PC-9 (cell line): ENCODE measurements around the gene MANBA. TPM values are rescaled to one million over a fixed set of nuclear protein-coding genes. Genes with fewer than 3 reads are reported as not detected.

Source experiments
- BruUV-seq: library from RNA; stranded (reverse); fragments of 400-500 nt; replicated peaks from 2 replicates; lab custom pipeline; 2021; lab: Mats Ljungman, UMichigan
- CTCF ChIA-PET: fragments of 300-600 bp; sonication (Branson Sonifier 250); formaldehyde crosslinking; loops from one replicate; lab custom pipeline; 2022; ENCODE audit warnings: antibody characterized with exemption; lab: Charles Lee
- POLR2A ChIA-PET: fragments of 300-600 bp; sonication (Branson Sonifier 250); formaldehyde crosslinking; loops from one replicate; lab custom pipeline; 2022; ENCODE audit warnings: antibody characterized with exemption; ENCODE audit not compliant: unreplicated experiment; lab: Charles Lee
- DNase-seq, 2 experiments: peaks; one replicate each; pipeline versions ENCODE4 v3.0.0 to v3.0.0-alpha.2; 2015 to 2022; ENCODE audit warnings: mixed read lengths in 1 of 2
- H2AFZ ChIP-seq: fragments of 200-600 bp; sonication (generic); 2 replicates; pipeline ENCODE4 v1.8.1; 2017; ENCODE audit warnings: antibody characterized with exemption
- H3F3A ChIP-seq: fragments of 200-600 bp; sonication (generic); 2 replicates; pipeline ENCODE4 v1.8.1; 2017; ENCODE audit warnings: antibody characterized with exemption, mild to moderate bottlenecking, low read depth; ENCODE audit not compliant: insufficient read depth
- H3K27ac ChIP-seq: fragments of 200-600 bp; sonication (generic); 2 replicates; pipeline ENCODE4 v1.6.1; 2016; ENCODE audit warnings: mixed run types
- H3K27me3 ChIP-seq: fragments of 200-600 bp; sonication (generic); 2 replicates; pipeline ENCODE4 v1.6.1; 2016; ENCODE audit warnings: low read depth, mixed run types; ENCODE audit not compliant: insufficient read depth
- H3K36me3 ChIP-seq: fragments of 200-600 bp; sonication (generic); 2 replicates; pipeline ENCODE4 v1.6.1; 2016; ENCODE audit warnings: low read depth, mixed run types
- H3K4me1 ChIP-seq: fragments of 200-600 bp; sonication (generic); replicated peaks from 2 replicates; pipeline ENCODE4 v1.6.1; 2016; ENCODE audit warnings: mixed run types; ENCODE audit not compliant: insufficient read depth
- H3K4me2 ChIP-seq: fragments of 200-600 bp; sonication (generic); 2 replicates; pipeline ENCODE4 v1.6.1; 2017; ENCODE audit warnings: mixed run types
- H3K4me3 ChIP-seq: fragments of 200-600 bp; sonication (generic); 2 replicates; pipeline ENCODE4 v1.6.1; 2016; ENCODE audit warnings: mixed run types
- H3K79me2 ChIP-seq: fragments of 200-600 bp; sonication (generic); 2 replicates; pipeline ENCODE4 v1.6.1; 2017; ENCODE audit warnings: low read depth, mixed run types
- H3K9me2 ChIP-seq: fragments of 200-600 bp; sonication (generic); 2 replicates; pipeline ENCODE4 v1.8.1; 2017; ENCODE audit warnings: mild to moderate bottlenecking; ENCODE audit not compliant: insufficient read depth
- H3K9me3 ChIP-seq: fragments of 200-600 bp; sonication (generic); 2 replicates; pipeline ENCODE4 v1.8.1; 2016; ENCODE audit warnings: low read depth; ENCODE audit not compliant: insufficient read depth
- H4K20me1 ChIP-seq: fragments of 200-600 bp; sonication (generic); 2 replicates; pipeline ENCODE4 v1.8.1; 2017; ENCODE audit not compliant: insufficient read depth
- EZH2 ChIP-seq: fragments of 200-600 bp; sonication (generic); IDR thresholded peaks from 2 replicates; pipeline ENCODE4 v1.8.0; 2017; ENCODE audit warnings: antibody characterized with exemption, low read depth
- intact Hi-C: fragments of 100-400 bp; cut with micrococcal nuclease; formaldehyde crosslinking; loops from one replicate; pipeline ENCODE4 v1.10.0; 2022; ENCODE audit not compliant: unreplicated experiment
- total RNA-seq: library from RNA; stranded (reverse); gene quantifications from 2 replicates; pipeline ENCODE4 v1.2.3, GENCODE V29; 2021
- TF ChIP-seq, protein P1 (sequence below): fragments of 200-600 bp; sonication (generic); conservative IDR thresholded peaks from 2 replicates; pipeline ENCODE4 v1.6.1; 2017; ENCODE audit warnings: mixed run types, antibody characterized with exemption, mild to moderate bottlenecking, moderate library complexity

MANBA gene
- total RNA-seq, 1 experiment from 2014 or later: 11.8 TPM

DNA sequence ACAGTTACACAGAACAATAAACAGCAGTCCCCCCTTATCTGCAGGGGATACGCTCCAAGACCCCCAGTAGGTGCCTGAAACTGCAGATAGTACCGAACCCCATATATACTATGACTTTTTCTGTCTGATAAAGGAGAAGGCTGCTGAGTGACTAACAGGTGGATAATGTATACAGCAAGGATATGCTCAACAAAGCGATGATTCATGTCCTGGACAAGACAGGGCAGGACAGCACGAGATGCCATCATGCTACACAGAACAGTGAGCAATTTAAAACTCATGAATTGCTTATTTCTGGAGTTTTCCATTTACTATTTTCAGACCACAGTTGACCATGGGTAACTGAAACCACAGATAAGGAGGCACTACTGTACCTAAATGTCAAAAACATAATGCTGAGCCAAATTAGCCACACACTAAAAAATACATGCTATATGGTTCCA lies 76.1 kb downstream of the MANBA start:
- TF ChIP-seq EZH2: no peak
- TF ChIP-seq, protein P1, sequence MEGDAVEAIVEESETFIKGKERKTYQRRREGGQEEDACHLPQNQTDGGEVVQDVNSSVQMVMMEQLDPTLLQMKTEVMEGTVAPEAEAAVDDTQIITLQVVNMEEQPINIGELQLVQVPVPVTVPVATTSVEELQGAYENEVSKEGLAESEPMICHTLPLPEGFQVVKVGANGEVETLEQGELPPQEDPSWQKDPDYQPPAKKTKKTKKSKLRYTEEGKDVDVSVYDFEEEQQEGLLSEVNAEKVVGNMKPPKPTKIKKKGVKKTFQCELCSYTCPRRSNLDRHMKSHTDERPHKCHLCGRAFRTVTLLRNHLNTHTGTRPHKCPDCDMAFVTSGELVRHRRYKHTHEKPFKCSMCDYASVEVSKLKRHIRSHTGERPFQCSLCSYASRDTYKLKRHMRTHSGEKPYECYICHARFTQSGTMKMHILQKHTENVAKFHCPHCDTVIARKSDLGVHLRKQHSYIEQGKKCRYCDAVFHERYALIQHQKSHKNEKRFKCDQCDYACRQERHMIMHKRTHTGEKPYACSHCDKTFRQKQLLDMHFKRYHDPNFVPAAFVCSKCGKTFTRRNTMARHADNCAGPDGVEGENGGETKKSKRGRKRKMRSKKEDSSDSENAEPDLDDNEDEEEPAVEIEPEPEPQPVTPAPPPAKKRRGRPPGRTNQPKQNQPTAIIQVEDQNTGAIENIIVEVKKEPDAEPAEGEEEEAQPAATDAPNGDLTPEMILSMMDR: no peak
- H3K27me3 ChIP-seq: no peaks in the 10 kb centered on the region
- no peak overlapping the region for H2AFZ ChIP-seq
- no peaks in the 10 kb centered on the region for H3K9me3 ChIP-seq
- H3K4me3 ChIP-seq: no peak overlapping the region
- H3K79me2 ChIP-seq: no peaks in the 10 kb centered on the region
- H3K4me1 ChIP-seq: peaks cover 36% of the 10 kb centered on the region
- H3K9me2 ChIP-seq: no peaks in the 10 kb centered on the region
- no TSS peak for BruUV-seq
- no peaks in the 10 kb centered on the region; the same call in 1 of the 2 replicates for H3K36me3 ChIP-seq
- H3K4me2 ChIP-seq: no peak overlapping the region
- H4K20me1 ChIP-seq: no peaks in the 10 kb centered on the region
- H3F3A ChIP-seq: peaks cover 3% of the 10 kb centered on the region
- DNase-seq: no peak
- POLR2A ChIA-PET: interaction anchor here (0.5 kb wide), 1 partner anchor 316 kb away, joined by 4 read pairs; no protein-coding TSS in a partner anchor
- intact Hi-C loops: no loop called here
- CTCF ChIA-PET: no interaction called here
- H3K27ac ChIP-seq: no peak overlapping the region

GRCh38 chr4:102683881-102684609 lies 76.7 kb downstream of the MANBA start:
- H3K4me2 ChIP-seq: no peak overlapping the region
- no peak overlapping the region for H3K4me3 ChIP-seq
- no peak for TF ChIP-seq EZH2
- TF ChIP-seq, protein P1: no peak
- CTCF ChIA-PET: no interaction called here
- no peaks in the 10 kb centered on the region for H3K79me2 ChIP-seq
- no peak overlapping the region for H2AFZ ChIP-seq
- intact Hi-C loops: no loop called here
- POLR2A ChIA-PET: no interaction called here
- H3K4me1 ChIP-seq: peaks cover 42% of the 10 kb centered on the region
- no TSS peak for BruUV-seq
- H3K27me3 ChIP-seq: no peaks in the 10 kb centered on the region
- peaks cover 8% of the 10 kb centered on the region for H3F3A ChIP-seq
- no peaks in the 10 kb centered on the region for H4K20me1 ChIP-seq
- H3K9me2 ChIP-seq: no peaks in the 10 kb centered on the region
- H3K36me3 ChIP-seq: no peaks in the 10 kb centered on the region
- H3K9me3 ChIP-seq: no peaks in the 10 kb centered on the region
- no peak overlapping the region for H3K27ac ChIP-seq
- no peak for DNase-seq

GRCh38 chr4:102678695-102679335 lies 82.0 kb downstream of the MANBA start:
- peak overlapping the region; percentile 80 for H3K27ac ChIP-seq
- H3K4me3 ChIP-seq: peak overlapping the region; percentile 31; the same call in 1 of the 2 replicates
- no TSS peak for BruUV-seq
- TF ChIP-seq EZH2: no peak
- TF ChIP-seq, protein P1: no peak
- H3K9me3 ChIP-seq: no peaks in the 10 kb centered on the region
- peak in 1 of 2 experiments; percentile 82 for DNase-seq
- H3F3A ChIP-seq: peaks cover 20% of the 10 kb centered on the region
- no peak overlapping the region; the same call in 1 of the 2 replicates for H2AFZ ChIP-seq
- H3K36me3 ChIP-seq: no peaks in the 10 kb centered on the region
- ChIA-PET CTCF (no interaction called here), POLR2A (no interaction called here)
- H3K9me2 ChIP-seq: no peaks in the 10 kb centered on the region
- no peaks in the 10 kb centered on the region for H4K20me1 ChIP-seq
- peaks cover 48% of the 10 kb centered on the region for H3K4me1 ChIP-seq
- H3K4me2 ChIP-seq: peak overlapping the region; percentile 79
- intact Hi-C loops: no loop called here
- H3K79me2 ChIP-seq: no peaks in the 10 kb centered on the region
- H3K27me3 ChIP-seq: no peaks in the 10 kb centered on the region
